Measurements from ENCODE around the gene PPTC7. TPM values are rescaled to one million over a fixed set of nuclear protein-coding genes. Genes with fewer than 3 reads are reported as not detected.

Gene PPTC7
- total and polyA plus RNA-seq, 10 of the 15 experiments (the other 5 are each of a cell fraction or from before 2014, with no cell fraction given): 4.0 to 69.6 (median 12.3) TPM

DNA sequence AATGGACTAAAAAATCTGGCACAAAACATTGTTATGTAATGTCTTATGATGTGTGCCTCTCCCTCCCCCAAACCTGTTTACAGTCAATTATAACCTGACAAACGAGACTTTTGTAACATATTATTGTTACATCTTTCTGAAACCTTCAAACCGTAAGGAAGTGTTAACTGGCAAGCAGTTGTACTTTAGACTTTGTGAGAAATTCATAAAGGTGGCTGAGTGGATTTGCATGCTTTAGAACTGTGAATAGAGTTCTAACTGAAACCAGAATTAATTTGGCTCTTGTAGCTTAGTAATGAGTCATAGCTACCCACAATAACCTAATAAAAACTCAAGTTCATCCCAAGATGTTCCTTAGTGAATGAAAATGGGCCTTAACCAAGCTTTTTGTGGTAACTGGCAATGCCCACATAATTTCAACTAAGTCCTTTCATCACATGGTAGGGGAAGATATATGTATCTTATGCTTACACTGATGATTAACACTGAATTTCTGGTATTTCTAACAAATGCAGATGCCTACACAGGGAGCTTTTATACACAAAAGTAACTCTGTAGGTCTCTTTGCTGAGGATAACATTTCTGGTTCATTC lies 51.3 kb downstream of the PPTC7 start (continued):
- TF ChIP-seq, protein P1, sequence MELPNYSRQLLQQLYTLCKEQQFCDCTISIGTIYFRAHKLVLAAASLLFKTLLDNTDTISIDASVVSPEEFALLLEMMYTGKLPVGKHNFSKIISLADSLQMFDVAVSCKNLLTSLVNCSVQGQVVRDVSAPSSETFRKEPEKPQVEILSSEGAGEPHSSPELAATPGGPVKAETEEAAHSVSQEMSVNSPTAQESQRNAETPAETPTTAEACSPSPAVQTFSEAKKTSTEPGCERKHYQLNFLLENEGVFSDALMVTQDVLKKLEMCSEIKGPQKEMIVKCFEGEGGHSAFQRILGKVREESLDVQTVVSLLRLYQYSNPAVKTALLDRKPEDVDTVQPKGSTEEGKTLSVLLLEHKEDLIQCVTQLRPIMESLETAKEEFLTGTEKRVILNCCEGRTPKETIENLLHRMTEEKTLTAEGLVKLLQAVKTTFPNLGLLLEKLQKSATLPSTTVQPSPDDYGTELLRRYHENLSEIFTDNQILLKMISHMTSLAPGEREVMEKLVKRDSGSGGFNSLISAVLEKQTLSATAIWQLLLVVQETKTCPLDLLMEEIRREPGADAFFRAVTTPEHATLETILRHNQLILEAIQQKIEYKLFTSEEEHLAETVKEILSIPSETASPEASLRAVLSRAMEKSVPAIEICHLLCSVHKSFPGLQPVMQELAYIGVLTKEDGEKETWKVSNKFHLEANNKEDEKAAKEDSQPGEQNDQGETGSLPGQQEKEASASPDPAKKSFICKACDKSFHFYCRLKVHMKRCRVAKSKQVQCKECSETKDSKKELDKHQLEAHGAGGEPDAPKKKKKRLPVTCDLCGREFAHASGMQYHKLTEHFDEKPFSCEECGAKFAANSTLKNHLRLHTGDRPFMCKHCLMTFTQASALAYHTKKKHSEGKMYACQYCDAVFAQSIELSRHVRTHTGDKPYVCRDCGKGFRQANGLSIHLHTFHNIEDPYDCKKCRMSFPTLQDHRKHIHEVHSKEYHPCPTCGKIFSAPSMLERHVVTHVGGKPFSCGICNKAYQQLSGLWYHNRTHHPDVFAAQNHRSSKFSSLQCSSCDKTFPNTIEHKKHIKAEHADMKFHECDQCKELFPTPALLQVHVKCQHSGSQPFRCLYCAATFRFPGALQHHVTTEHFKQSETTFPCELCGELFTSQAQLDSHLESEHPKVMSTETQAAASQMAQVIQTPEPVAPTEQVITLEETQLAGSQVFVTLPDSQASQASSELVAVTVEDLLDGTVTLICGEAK (IDR thresholded peaks at IDR 0.05; ENCODE audit: borderline replicate concordance): no peak; the same call in 1 of the 2 replicates
- TF ChIP-seq SUZ12 (IDR thresholded peaks at IDR 0.05; ENCODE audit: unreplicated experiment): no peak
- TF ChIP-seq FOXK2 (IDR thresholded peaks at IDR 0.05): no peak
- TF ChIP-seq FOXM1 (IDR thresholded peaks at IDR 0.05; ENCODE audit: low read depth, low read length): peak; percentile 90
- TF ChIP-seq CBFB (IDR thresholded peaks at IDR 0.05; ENCODE audit: low read depth): peak; percentile 77; the same call in 1 of the 2 replicates
- peak; percentile 77 for TF ChIP-seq IRF4 (IDR thresholded peaks at IDR 0.05; ENCODE audit: low read depth, low read length)
- peak; percentile 86 for TF ChIP-seq CHD2 (IDR thresholded peaks at IDR 0.05; ENCODE audit: borderline replicate concordance, low read depth, low read length)
- TF ChIP-seq ZNF687 (IDR thresholded peaks at IDR 0.05): peak; percentile 70; the same call in 1 of the 2 replicates
- TF ChIP-seq HCFC1 (IDR thresholded peaks at IDR 0.05; ENCODE audit: low read length): no peak
- TF ChIP-seq CBX5 (IDR thresholded peaks at IDR 0.05; ENCODE audit: low read depth): no peak
- peak; percentile 27; the same call in 1 of the 2 replicates for TF ChIP-seq SMAD5 (IDR thresholded peaks at IDR 0.05; ENCODE audit: low read depth)
- peak; percentile 100 for TF ChIP-seq IKZF2 (IDR thresholded peaks at IDR 0.05)
- no peak for TF ChIP-seq CTCF (IDR thresholded peaks at IDR 0.05 in 2 of 3, conservative IDR thresholded peaks at IDR 0.05 in 1 of 3; ENCODE audit: control insufficient read depth in 2 of 3, extremely low read depth in 1 of 3, insufficient read depth in 1 of 3, low read depth in 3 of 3, low read length in 3 of 3)
- TF ChIP-seq ASH2L (IDR thresholded peaks at IDR 0.05; ENCODE audit: borderline replicate concordance, low read depth): no peak
- peak; percentile 87 for TF ChIP-seq NBN (IDR thresholded peaks at IDR 0.05)
- TF ChIP-seq NFYA (IDR thresholded peaks at IDR 0.05; ENCODE audit: borderline replicate concordance, low read depth, low read length): no peak
- TF ChIP-seq JUND (IDR thresholded peaks at IDR 0.05; ENCODE audit: low read depth, low read length): peak; percentile 81; the same call in 1 of the 2 replicates
- TF ChIP-seq POLR2AphosphoS2 (IDR thresholded peaks at IDR 0.05; ENCODE audit: low read depth, low read length): no peak
- TF ChIP-seq, protein P2, sequence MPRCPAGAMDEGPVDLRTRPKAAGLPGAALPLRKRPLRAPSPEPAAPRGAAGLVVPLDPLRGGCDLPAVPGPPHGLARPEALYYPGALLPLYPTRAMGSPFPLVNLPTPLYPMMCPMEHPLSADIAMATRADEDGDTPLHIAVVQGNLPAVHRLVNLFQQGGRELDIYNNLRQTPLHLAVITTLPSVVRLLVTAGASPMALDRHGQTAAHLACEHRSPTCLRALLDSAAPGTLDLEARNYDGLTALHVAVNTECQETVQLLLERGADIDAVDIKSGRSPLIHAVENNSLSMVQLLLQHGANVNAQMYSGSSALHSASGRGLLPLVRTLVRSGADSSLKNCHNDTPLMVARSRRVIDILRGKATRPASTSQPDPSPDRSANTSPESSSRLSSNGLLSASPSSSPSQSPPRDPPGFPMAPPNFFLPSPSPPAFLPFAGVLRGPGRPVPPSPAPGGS (IDR thresholded peaks at IDR 0.05; ENCODE audit: borderline replicate concordance, insufficient read depth, low read depth, low read length, poor library complexity, severe bottlenecking): no peak

Data from GM12878 (cell line).